Measurements from ENCODE around the gene ERCC5.

- no peak for TF ChIP-seq CTCF (IDR thresholded peaks at IDR 0.05; ENCODE audit: extremely low read depth in 1 of 2, insufficient read depth in 1 of 2, low read depth in 1 of 2, low read length in 2 of 2)
- no peak for TF ChIP-seq POLR2A (IDR thresholded peaks at IDR 0.05; ENCODE audit: low read depth, low read length)
- TF ChIP-seq POLR2AphosphoS5 (IDR thresholded peaks at IDR 0.05; ENCODE audit: insufficient read depth, low read depth, low read length), result no peak
- TF ChIP-seq EZH2 (IDR thresholded peaks at IDR 0.05; ENCODE audit: borderline replicate concordance, low read depth, low read length, severe bottlenecking), result no peak
- TF ChIP-seq MAX (IDR thresholded peaks at IDR 0.05; ENCODE audit: insufficient read depth, insufficient read length), result no peak
Observed at GRCh38 chr13:102907016-102907756, 61.4 kb downstream of the ERCC5 start.
